ENCODE results near the gene FANCI.

The FANCI gene

DNA sequence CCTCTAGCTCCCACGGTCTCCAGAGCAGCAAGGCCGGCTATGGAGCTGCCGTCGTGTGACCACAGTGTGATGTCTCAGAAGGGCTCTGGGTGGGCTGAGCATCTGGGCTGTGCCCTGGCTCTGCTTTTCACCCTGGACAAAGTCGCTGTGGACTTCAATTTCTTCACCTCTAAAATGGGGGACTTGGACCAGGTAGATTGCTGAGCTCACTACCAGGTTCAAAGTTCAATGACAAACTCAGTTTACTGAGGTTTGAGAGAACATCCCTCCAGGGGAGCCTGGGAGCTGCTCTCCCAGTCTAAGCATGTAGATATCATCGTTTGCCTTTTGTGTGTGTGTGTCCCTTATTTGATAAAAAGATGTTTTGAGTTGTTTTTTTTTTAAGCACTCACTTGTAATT is 47.5 kb upstream of the FANCI start:
- Histone ChIP-seq H3K9ac (ENCODE audit: low read length) (no peak overlapping the region), H3F3A (ENCODE audit: insufficient read depth, low read length) (no peaks in the 10 kb centered on the region), H3K9me2 (replicated peaks; ENCODE audit: insufficient read depth, low read length) (no peaks in the 10 kb centered on the region), H3K9me3 (replicated peaks; ENCODE audit: insufficient read depth, low read length) (no peaks in the 10 kb centered on the region), H2AFZ (ENCODE audit: low read length) (no peak overlapping the region), H3K4me3 (ENCODE audit: low read length) (no peak overlapping the region), H4K20me1 (ENCODE audit: insufficient read depth, low read length) (no peaks in the 10 kb centered on the region), H3K27me3 (replicated peaks; ENCODE audit: insufficient read depth, low read length) (no peaks in the 10 kb centered on the region), H3K36me3 (replicated peaks; ENCODE audit: insufficient read depth, low read length) (peaks cover 3% of the 10 kb centered on the region), H3K4me1 (ENCODE audit: low read length) (no peaks in the 10 kb centered on the region), H3K4me2 (ENCODE audit: low read depth, low read length) (no peak overlapping the region), H3K79me2 (ENCODE audit: low read length) (no peaks in the 10 kb centered on the region), H3K27ac (ENCODE audit: low read length) (no peak overlapping the region)
- DNase-seq: no peak
- TF ChIP-seq EZH2phosphoT487 (IDR thresholded peaks at IDR 0.05; ENCODE audit: low read length): no peak
- no peak for TF ChIP-seq EZH2 (optimal IDR thresholded peaks at IDR 0.05; ENCODE audit: low read depth, low read length)
- TF ChIP-seq, protein P1, sequence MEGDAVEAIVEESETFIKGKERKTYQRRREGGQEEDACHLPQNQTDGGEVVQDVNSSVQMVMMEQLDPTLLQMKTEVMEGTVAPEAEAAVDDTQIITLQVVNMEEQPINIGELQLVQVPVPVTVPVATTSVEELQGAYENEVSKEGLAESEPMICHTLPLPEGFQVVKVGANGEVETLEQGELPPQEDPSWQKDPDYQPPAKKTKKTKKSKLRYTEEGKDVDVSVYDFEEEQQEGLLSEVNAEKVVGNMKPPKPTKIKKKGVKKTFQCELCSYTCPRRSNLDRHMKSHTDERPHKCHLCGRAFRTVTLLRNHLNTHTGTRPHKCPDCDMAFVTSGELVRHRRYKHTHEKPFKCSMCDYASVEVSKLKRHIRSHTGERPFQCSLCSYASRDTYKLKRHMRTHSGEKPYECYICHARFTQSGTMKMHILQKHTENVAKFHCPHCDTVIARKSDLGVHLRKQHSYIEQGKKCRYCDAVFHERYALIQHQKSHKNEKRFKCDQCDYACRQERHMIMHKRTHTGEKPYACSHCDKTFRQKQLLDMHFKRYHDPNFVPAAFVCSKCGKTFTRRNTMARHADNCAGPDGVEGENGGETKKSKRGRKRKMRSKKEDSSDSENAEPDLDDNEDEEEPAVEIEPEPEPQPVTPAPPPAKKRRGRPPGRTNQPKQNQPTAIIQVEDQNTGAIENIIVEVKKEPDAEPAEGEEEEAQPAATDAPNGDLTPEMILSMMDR (IDR thresholded peaks at IDR 0.05; ENCODE audit: low read length): no peak

- TF ChIP-seq EZH2phosphoT487 (IDR thresholded peaks at IDR 0.05; ENCODE audit: low read length) (no peak), EZH2 (optimal IDR thresholded peaks at IDR 0.05; ENCODE audit: low read depth, low read length) (no peak)
- TF ChIP-seq, protein P1 (IDR thresholded peaks at IDR 0.05; ENCODE audit: low read length): no peak
- H3K79me2 ChIP-seq (ENCODE audit: low read length): no peaks in the 10 kb centered on the region
- no peaks in the 10 kb centered on the region for H3K4me1 ChIP-seq (ENCODE audit: low read length)
- H3K36me3 ChIP-seq (replicated peaks; ENCODE audit: insufficient read depth, low read length): peaks cover 3% of the 10 kb centered on the region
- no peaks in the 10 kb centered on the region for H4K20me1 ChIP-seq (ENCODE audit: insufficient read depth, low read length)
- H3K9me3 ChIP-seq (replicated peaks; ENCODE audit: insufficient read depth, low read length): no peaks in the 10 kb centered on the region
- H3K9me2 ChIP-seq (replicated peaks; ENCODE audit: insufficient read depth, low read length): no peaks in the 10 kb centered on the region
- no peak overlapping the region for H3K4me3 ChIP-seq (ENCODE audit: low read length)
- no peak overlapping the region for H2AFZ ChIP-seq (ENCODE audit: low read length)
- H3K27me3 ChIP-seq (replicated peaks; ENCODE audit: insufficient read depth, low read length): no peaks in the 10 kb centered on the region
- H3K27ac ChIP-seq (ENCODE audit: low read length): no peak overlapping the region
- H3K9ac ChIP-seq (ENCODE audit: low read length): no peak overlapping the region
- H3K4me2 ChIP-seq (ENCODE audit: low read depth, low read length): no peak overlapping the region
- H3F3A ChIP-seq (ENCODE audit: insufficient read depth, low read length): no peaks in the 10 kb centered on the region
- no peak for DNase-seq
These were observed 46.8 kb upstream of the FANCI start for GRCh38 chr15:89196994-89197393.

GRCh38 chr15:89197503-89197971 is 46.2 kb upstream of the FANCI start:
- no peak for DNase-seq
- Histone ChIP-seq H3K4me1 (ENCODE audit: low read length) (no peaks in the 10 kb centered on the region), H3K9me3 (replicated peaks; ENCODE audit: insufficient read depth, low read length) (no peaks in the 10 kb centered on the region), H3K27ac (ENCODE audit: low read length) (no peak overlapping the region), H3K9ac (ENCODE audit: low read length) (no peak overlapping the region), H4K20me1 (ENCODE audit: insufficient read depth, low read length) (no peaks in the 10 kb centered on the region), H3K79me2 (ENCODE audit: low read length) (no peaks in the 10 kb centered on the region), H3K4me2 (ENCODE audit: low read depth, low read length) (no peak overlapping the region), H3K9me2 (replicated peaks; ENCODE audit: insufficient read depth, low read length) (no peaks in the 10 kb centered on the region), H3F3A (ENCODE audit: insufficient read depth, low read length) (no peaks in the 10 kb centered on the region), H2AFZ (ENCODE audit: low read length) (no peak overlapping the region), H3K4me3 (ENCODE audit: low read length) (no peak overlapping the region), H3K36me3 (replicated peaks; ENCODE audit: insufficient read depth, low read length) (no peaks in the 10 kb centered on the region; the same call in none of the 2 replicates), H3K27me3 (replicated peaks; ENCODE audit: insufficient read depth, low read length) (no peaks in the 10 kb centered on the region)
- TF ChIP-seq EZH2 (optimal IDR thresholded peaks at IDR 0.05; ENCODE audit: low read depth, low read length): no peak
- no peak for TF ChIP-seq EZH2phosphoT487 (IDR thresholded peaks at IDR 0.05; ENCODE audit: low read length)
- TF ChIP-seq, protein P1 (IDR thresholded peaks at IDR 0.05; ENCODE audit: low read length): no peak
